Measurements from ENCODE around the gene KCTD1. TPM values are rescaled to one million over a fixed set of nuclear protein-coding genes. Genes with fewer than 3 reads are reported as not detected.

The KCTD1 gene
- polyA plus RNA-seq, 1 donor from 2014 or later: 32.0 TPM

DNA sequence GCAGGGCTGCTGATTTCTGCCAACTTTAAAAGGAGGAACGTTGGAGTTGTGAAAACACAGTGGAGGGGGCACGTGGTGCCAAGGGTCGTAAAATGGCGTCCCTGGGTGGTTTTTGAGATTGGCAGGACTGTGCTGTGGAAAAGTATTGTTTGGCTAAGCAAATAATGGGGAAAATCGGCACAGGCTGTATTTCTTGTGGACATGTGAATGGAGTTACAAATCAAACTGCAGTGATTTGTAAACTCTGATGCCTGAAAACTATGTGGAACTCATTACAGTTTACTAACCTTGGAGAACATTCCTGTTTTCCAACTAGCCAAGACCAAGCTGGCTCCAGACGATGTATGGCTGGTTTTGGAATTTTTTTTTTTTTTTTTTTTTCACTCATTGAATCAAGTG is 68.7 kb downstream of the KCTD1 start:
- Histone ChIP-seq H3K9me3 (ENCODE audit: low read length) (no peaks in the 10 kb centered on the region), H3K9me2 (ENCODE audit: insufficient read depth, low read length) (no peaks in the 10 kb centered on the region), H4K20me1 (ENCODE audit: insufficient read depth) (no peaks in the 10 kb centered on the region), H3K79me2 (replicated peaks; ENCODE audit: insufficient read depth, low read length) (no peaks in the 10 kb centered on the region), H3K9ac (ENCODE audit: low read length) (no peak overlapping the region), H2AFZ (ENCODE audit: low read depth, low read length) (no peak overlapping the region), H3K4me3 (ENCODE audit: low read length) (no peak overlapping the region), H3F3A (ENCODE audit: insufficient read depth, low read length, poor library complexity, severe bottlenecking) (peaks cover 7% of the 10 kb centered on the region), H3K4me2 (ENCODE audit: low read length) (no peak overlapping the region), H3K27ac (ENCODE audit: low read length) (no peak overlapping the region), H3K27me3 (ENCODE audit: insufficient read depth, low read depth, low read length) (no peaks in the 10 kb centered on the region), H3K36me3 (ENCODE audit: insufficient read depth, low read length) (peaks cover 2% of the 10 kb centered on the region)
- TF ChIP-seq TAF1 (IDR thresholded peaks at IDR 0.05; ENCODE audit: low read depth) (no peak), EP300 (conservative IDR thresholded peaks at IDR 0.05; ENCODE audit: poor library complexity, severe bottlenecking) (no peak), SMC3 (conservative IDR thresholded peaks at IDR 0.05; ENCODE audit: poor library complexity) (no peak), EZH2 (IDR thresholded peaks at IDR 0.05; ENCODE audit: borderline replicate concordance, insufficient read depth, low read length, poor library complexity, severe bottlenecking) (no peak), MXI1 (conservative IDR thresholded peaks at IDR 0.05; ENCODE audit: poor library complexity, severe bottlenecking) (no peak), POLR2AphosphoS5 (IDR thresholded peaks at IDR 0.05) (no peak), RAD21 (conservative IDR thresholded peaks at IDR 0.05) (no peak)
- TF ChIP-seq, protein P1, sequence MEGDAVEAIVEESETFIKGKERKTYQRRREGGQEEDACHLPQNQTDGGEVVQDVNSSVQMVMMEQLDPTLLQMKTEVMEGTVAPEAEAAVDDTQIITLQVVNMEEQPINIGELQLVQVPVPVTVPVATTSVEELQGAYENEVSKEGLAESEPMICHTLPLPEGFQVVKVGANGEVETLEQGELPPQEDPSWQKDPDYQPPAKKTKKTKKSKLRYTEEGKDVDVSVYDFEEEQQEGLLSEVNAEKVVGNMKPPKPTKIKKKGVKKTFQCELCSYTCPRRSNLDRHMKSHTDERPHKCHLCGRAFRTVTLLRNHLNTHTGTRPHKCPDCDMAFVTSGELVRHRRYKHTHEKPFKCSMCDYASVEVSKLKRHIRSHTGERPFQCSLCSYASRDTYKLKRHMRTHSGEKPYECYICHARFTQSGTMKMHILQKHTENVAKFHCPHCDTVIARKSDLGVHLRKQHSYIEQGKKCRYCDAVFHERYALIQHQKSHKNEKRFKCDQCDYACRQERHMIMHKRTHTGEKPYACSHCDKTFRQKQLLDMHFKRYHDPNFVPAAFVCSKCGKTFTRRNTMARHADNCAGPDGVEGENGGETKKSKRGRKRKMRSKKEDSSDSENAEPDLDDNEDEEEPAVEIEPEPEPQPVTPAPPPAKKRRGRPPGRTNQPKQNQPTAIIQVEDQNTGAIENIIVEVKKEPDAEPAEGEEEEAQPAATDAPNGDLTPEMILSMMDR (IDR thresholded peaks at IDR 0.05; ENCODE audit: poor library complexity, severe bottlenecking): no peak
- TF ChIP-seq, protein P2, sequence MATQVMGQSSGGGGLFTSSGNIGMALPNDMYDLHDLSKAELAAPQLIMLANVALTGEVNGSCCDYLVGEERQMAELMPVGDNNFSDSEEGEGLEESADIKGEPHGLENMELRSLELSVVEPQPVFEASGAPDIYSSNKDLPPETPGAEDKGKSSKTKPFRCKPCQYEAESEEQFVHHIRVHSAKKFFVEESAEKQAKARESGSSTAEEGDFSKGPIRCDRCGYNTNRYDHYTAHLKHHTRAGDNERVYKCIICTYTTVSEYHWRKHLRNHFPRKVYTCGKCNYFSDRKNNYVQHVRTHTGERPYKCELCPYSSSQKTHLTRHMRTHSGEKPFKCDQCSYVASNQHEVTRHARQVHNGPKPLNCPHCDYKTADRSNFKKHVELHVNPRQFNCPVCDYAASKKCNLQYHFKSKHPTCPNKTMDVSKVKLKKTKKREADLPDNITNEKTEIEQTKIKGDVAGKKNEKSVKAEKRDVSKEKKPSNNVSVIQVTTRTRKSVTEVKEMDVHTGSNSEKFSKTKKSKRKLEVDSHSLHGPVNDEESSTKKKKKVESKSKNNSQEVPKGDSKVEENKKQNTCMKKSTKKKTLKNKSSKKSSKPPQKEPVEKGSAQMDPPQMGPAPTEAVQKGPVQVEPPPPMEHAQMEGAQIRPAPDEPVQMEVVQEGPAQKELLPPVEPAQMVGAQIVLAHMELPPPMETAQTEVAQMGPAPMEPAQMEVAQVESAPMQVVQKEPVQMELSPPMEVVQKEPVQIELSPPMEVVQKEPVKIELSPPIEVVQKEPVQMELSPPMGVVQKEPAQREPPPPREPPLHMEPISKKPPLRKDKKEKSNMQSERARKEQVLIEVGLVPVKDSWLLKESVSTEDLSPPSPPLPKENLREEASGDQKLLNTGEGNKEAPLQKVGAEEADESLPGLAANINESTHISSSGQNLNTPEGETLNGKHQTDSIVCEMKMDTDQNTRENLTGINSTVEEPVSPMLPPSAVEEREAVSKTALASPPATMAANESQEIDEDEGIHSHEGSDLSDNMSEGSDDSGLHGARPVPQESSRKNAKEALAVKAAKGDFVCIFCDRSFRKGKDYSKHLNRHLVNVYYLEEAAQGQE (IDR thresholded peaks at IDR 0.05; ENCODE audit: borderline replicate concordance): no peak

DNA sequence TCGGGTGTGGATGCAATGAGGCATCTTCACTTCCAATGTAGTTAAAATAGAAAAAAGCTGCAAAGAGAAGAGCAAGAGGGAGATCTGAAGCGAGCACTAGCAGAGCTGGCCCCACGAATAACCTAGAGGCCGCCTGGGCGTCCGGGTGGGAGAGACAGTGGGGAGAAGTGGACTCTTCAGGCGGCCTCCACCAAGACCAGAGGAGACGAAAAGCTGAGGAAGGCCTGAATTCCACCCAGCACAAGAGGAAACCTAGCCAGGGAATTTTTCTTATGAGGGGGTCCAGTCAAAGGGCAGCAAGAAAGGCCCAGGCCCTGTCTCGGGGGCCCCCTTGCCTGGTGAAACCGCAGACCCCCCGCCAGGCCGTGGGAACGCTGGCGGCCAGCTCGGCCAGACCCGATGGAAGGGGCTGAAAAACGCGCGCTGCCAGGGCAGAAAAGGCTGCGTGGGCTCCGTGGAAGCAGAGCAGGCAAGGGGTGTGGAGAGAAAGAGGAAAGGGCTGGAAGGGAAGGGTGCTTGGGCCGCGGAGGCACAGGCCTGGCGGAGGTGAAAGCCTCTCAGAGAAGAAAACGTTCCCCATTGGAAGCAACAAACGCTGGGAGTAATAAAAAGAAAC is 69.2 kb downstream of the KCTD1 start:
- Histone ChIP-seq H3F3A (ENCODE audit: insufficient read depth, low read length, poor library complexity, severe bottlenecking) (peaks cover 7% of the 10 kb centered on the region), H3K79me2 (replicated peaks; ENCODE audit: insufficient read depth, low read length) (no peaks in the 10 kb centered on the region), H4K20me1 (ENCODE audit: insufficient read depth) (no peaks in the 10 kb centered on the region), H3K36me3 (ENCODE audit: insufficient read depth, low read length) (peaks cover 6% of the 10 kb centered on the region), H3K27me3 (ENCODE audit: insufficient read depth, low read depth, low read length) (no peaks in the 10 kb centered on the region), H3K27ac (ENCODE audit: low read length) (no peak overlapping the region), H3K9me3 (ENCODE audit: low read length) (no peaks in the 10 kb centered on the region), H3K4me2 (ENCODE audit: low read length) (no peak overlapping the region), H3K9me2 (ENCODE audit: insufficient read depth, low read length) (no peaks in the 10 kb centered on the region), H3K4me3 (ENCODE audit: low read length) (no peak overlapping the region), H2AFZ (ENCODE audit: low read depth, low read length) (no peak overlapping the region), H3K9ac (ENCODE audit: low read length) (no peak overlapping the region)
- TF ChIP-seq TAF1 (IDR thresholded peaks at IDR 0.05; ENCODE audit: low read depth): no peak
- TF ChIP-seq SMC3 (conservative IDR thresholded peaks at IDR 0.05; ENCODE audit: poor library complexity): no peak
- no peak for TF ChIP-seq RAD21 (conservative IDR thresholded peaks at IDR 0.05)
- TF ChIP-seq, protein P1 (IDR thresholded peaks at IDR 0.05; ENCODE audit: poor library complexity, severe bottlenecking): no peak
- TF ChIP-seq, protein P2 (IDR thresholded peaks at IDR 0.05; ENCODE audit: borderline replicate concordance): no peak
